ENCODE results near the gene PLEKHB1. TPM values are rescaled to one million over a fixed set of nuclear protein-coding genes. Genes with fewer than 3 reads are reported as not detected.

Gene PLEKHB1
- total RNA-seq, 1 experiment from 2014 or later: 37.1 TPM

- H3K79me1 ChIP-seq (ENCODE audit: insufficient read depth, low read depth, low read length, poor library complexity, severe bottlenecking): no peaks in the 10 kb centered on the region
- no peak overlapping the region for H2AFZ ChIP-seq (ENCODE audit: low read length)
- no peak overlapping the region for H3K4ac ChIP-seq (ENCODE audit: low read depth, low read length)
- no peak overlapping the region for H2BK20ac ChIP-seq (ENCODE audit: low read depth, low read length, poor library complexity, severe bottlenecking)
- no peak for TF ChIP-seq CTCF (conservative IDR thresholded peaks at IDR 0.05)
- no peak overlapping the region for H2BK15ac ChIP-seq (ENCODE audit: low read depth, low read length)
- H2AK5ac ChIP-seq (ENCODE audit: insufficient read length, low read length): no peak overlapping the region
- H3K27ac ChIP-seq (ENCODE audit: insufficient read length, low read depth, low read length): no peak overlapping the region
- H3K23ac ChIP-seq (ENCODE audit: insufficient read length, low read depth, low read length): no peak overlapping the region
- no peak overlapping the region for H3K14ac ChIP-seq (ENCODE audit: insufficient read depth, low read length)
- H3K4me1 ChIP-seq (ENCODE audit: insufficient read depth, low read length): no peaks in the 10 kb centered on the region
- no peak overlapping the region for H2BK5ac ChIP-seq (ENCODE audit: insufficient read length, low read length)
- H3K79me2 ChIP-seq (ENCODE audit: insufficient read depth, low read length): no peaks in the 10 kb centered on the region
- Mint-ChIP-seq H3K36me3 (ENCODE audit: insufficient read depth in 1 of 3, low read depth in 3 of 3) (peaks cover 7 to 34% (median 34%) of the 10 kb centered on the region in 3 experiments; a peak in 6 of 7 replicates), H3K27ac (no peak overlapping the region), H3K9me3 (no peaks in the 10 kb centered on the region), H3K27me3 (ENCODE audit: low read depth) (no peaks in the 10 kb centered on the region), H3K4me3 (no peak overlapping the region), H3K4me1 (no peaks in the 10 kb centered on the region)
- H4K20me1 ChIP-seq (ENCODE audit: control insufficient read depth, insufficient read depth, insufficient read length): no peaks in the 10 kb centered on the region
- H3K18ac ChIP-seq (ENCODE audit: insufficient read length, low read depth, low read length): no peak overlapping the region
- no peak overlapping the region for H3K56ac ChIP-seq (ENCODE audit: insufficient read length, low read depth, low read length)
- no peak overlapping the region for H4K5ac ChIP-seq (ENCODE audit: insufficient read length, low read depth, low read length)
- H2BK120ac ChIP-seq (ENCODE audit: low read depth, low read length, poor library complexity, severe bottlenecking): no peak overlapping the region
- no peak overlapping the region for H3T11ph ChIP-seq (ENCODE audit: low read length)
- no peak overlapping the region for H3K9ac ChIP-seq (ENCODE audit: extremely low read depth, insufficient read length, low read length)
- no peak for DNase-seq
- no peak overlapping the region for H2BK12ac ChIP-seq (ENCODE audit: insufficient read length, low read depth, low read length)
- no peaks in the 10 kb centered on the region for H3K27me3 ChIP-seq (ENCODE audit: insufficient read depth, low read length)
- H4K91ac ChIP-seq (ENCODE audit: insufficient read length, low read depth, low read length): no peak overlapping the region
- H3K23me2 ChIP-seq (ENCODE audit: insufficient read length, low read depth, low read length, poor library complexity, severe bottlenecking): no peaks in the 10 kb centered on the region
- H3K4me2 ChIP-seq (ENCODE audit: insufficient read depth, insufficient read length, low read length): no peak overlapping the region
- no peaks in the 10 kb centered on the region for H3K9me3 ChIP-seq (ENCODE audit: control insufficient read depth, low read depth, low read length)
- no peak overlapping the region for H4K8ac ChIP-seq (replicated peaks; ENCODE audit: insufficient read length, low read depth, low read length)
- WGBS (ENCODE audit: extremely low coverage, insufficient read length, low lambda C conversion rate): no CpG with 5 or more reads among the region's 1 CpG
Observed at GRCh38 chr11:73705053-73705452, 58.7 kb downstream of the PLEKHB1 start.

Measured in H9 (cell line).